ENCODE results near the gene CMIP.

The CMIP gene

DNA sequence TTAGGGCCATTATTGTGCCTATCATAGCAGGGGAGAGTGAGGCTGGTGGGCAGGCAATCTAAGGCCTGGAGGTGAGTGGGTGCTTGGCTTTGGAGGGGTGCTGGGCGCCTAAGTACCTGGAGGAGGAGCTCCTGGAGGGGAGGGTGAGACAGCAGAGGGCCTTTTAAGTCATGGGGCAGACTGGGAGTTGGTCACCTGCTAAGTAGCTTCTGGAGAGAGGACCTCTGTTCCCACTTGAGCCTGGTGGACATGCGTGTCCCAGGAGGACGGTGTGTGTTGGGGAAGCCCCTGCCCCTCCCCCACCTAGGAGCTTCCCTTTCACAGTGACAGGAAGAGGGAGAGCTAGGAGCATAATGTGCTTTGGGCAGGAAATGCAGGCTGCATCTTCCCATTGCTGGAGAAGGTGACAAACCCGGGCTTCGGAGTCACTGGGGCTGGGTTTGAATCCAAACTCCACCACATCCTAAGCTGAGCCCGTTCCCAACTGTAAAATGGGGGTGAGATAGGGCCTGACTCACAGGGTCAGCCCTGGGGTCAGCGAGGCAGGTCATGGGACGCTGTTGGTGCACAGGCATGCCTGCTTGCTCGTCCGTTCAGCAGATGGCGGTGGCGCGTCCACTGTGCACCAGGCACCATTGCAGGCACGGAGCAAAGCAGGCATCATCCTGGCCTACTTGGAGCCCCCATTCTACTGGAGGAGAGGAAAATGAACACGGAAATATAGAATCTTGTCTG lies 37.9 kb downstream of the CMIP start:
- DNase-seq: no peak

DNA sequence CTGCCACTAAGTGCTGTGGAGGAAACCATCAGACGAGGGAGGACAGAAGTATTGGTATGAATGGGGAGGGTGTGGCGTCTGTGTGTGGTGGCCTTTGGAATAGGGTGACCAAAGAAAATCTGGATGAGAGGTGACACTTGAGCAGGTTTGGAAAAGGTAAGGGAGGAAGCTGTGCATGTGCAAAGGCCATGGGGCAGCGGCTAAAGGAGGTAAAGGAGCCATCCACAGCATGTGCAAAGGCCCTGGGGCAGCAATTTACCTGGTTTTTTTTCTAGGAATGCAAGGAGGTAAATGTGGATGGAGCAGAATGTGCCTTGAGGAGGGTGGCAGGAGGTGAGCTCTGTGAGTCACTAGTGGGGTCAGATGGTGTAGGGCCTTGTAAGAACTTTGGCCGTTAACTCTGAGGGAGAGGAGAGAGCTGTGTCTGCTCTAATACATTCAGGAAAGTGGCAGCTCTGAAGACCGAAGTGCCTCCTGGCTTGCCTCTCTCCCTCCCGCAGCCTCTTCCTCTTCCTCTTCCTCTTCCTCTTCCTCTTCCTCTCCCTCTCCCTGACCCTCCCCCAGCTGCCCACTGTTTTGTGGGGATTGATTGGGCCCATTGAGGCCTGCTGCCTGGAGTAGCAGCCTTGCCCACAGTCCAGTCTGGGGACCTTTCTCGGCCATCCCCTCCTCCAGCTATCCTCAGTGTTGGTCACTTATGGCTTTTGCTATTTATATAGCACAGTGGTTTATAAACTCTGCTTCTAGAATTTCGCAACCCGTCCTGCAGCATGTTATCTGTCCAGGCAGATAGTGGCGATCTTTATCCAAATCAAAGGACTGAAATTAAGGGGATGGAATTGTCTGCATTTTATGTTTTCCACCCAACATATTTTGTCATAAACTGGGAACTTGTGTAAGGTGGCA lies 38.7 kb downstream of the CMIP start:
- DNase-seq: no peak

DNA sequence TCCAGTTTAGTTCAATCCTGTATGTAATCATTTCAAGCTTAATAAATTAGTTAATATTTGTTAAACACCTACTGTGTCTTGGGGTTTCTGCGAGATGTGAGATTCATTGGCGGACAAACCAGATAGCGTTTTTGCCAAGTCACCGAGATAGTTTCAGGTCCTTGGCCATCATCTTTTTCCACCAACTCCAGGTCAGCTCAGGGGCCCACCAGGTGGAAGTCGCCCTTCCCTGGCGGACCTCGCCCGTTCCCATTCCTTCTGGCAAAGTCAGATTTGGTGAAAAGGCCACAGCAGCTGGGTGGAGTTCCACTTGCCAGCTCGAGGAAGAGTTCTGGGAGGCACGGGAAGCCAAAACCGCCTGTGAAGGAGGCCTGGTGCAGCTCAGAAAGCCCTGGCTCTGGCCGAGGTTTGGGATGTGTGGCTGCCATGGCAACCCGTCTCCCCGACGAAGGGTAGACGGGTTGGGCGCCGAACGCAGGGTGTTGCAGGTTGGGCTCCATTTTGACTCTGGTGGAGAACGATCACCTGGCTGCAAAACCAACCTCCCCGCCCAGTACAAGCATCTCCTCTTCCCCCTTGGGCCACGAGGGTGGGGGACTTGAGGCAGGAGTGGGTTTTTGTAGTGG lies 39.5 kb downstream of the CMIP start:
- no peak for DNase-seq

DNA sequence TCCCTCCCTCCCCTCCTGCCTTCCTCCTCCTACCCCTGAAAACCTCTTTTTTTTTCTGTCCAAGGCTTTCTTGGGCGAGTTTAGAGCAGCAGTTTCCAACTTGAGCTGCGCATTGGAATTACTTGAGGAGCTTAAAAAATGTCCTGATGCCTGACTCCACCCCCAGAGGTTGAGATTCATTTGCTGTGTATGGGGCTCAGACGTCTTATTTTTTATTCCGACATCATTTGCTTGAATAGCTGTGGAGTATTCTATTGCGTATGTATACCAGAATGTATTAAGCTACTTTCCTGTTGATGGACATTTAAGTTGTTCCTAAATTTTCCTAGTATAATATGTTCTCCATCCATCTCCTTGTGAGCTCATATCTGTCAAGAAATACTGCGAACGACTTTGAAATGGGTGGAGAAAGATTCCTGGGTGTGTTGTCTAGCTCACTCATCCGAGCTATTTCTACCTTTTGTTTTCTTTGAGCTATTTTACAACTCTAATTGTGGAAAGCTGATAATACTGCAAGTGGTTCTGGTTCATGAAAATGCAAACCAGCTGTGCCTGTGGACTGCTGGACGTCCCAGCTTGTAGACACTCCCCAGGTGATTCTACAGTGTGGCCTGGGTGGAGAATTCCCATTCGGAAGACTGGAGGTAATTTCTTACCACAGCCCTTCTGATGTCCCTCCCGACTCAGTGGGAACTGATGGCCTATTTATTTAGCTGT lies 40.5 kb downstream of the CMIP start:
- no peak for DNase-seq

DNA sequence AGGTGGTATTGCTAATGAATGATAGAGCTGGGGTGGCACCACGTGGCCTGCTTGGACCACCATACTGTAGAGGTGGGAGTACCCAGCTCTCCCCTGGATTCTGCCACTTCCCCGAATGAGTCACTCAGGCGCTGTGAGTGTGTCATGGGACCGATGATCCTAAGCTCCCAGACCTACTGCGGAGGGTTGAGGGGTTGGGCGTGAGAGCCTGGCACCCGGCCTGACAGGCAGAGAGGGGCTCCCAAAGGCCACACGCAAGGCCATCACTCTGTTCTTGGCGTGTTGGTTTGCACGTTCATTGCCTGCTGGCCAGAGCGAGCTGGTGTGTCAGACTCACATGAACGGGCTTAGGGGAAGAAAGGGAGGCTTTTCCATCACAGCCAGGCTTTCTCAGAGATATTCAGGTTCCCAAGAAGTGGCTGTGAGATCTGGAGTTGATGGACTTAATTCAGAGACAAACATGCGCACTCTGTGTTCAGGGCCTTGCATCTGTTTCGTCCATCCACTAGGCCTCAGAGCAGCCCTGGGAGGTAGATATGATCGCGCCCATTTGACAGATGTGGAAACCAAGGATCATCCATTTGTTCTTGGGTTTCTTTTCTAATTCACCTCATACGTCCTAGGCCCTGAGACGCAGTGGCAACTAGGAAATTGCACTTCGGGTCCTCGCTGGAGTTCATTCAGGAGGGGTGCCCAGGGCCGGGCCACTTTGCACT lies 41.4 kb downstream of the CMIP start:
- DNase-seq: no peak

DNA sequence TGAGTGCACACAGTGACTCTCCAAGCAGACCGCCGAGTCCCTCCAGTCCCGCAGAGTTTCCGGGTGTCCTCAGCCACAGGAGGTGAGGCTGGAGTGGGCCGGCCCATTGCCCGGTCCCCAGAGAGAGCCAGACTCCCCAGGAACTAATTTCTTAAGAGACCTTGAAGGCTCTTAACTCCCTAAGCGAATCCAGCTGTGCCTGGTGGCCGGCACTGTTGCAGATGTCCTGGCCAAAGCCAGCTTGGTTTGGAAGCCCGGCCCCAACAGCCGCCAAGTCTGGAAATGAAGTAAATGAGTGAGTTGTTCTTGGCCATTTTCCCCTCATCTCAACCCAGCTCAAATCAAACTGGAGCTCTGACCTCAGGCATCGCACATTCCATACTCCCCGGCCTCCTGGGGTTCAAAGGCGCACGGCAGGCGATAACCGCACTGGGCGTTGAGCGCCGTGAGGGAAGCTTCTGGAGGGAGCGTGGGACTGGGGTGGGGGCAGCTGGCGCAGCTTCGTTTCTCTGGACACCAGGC lies 42.0 kb downstream of the CMIP start:
- DNase-seq: no peak

DNA sequence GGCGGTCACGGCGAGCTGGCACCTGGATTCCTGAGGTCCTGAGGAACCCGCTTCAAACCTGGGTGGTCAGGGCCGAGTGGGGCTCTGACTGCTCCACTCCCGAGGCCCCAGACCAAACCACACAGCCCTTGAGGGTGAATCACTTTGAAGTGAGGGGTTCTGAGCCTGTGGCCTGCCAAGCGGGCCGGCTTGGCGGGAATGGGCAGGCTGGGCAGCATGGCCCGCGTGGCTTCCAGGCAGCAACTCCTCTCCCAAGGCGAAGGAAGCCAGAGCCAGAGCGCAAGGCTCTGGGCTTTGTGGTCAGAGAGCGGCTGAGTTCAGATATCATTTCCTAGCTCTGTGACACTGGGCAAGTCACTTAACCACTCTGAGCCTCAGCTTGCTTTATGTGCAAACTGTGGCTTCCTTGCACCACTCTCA lies 42.7 kb downstream of the CMIP start:
- no peak for DNase-seq

DNA sequence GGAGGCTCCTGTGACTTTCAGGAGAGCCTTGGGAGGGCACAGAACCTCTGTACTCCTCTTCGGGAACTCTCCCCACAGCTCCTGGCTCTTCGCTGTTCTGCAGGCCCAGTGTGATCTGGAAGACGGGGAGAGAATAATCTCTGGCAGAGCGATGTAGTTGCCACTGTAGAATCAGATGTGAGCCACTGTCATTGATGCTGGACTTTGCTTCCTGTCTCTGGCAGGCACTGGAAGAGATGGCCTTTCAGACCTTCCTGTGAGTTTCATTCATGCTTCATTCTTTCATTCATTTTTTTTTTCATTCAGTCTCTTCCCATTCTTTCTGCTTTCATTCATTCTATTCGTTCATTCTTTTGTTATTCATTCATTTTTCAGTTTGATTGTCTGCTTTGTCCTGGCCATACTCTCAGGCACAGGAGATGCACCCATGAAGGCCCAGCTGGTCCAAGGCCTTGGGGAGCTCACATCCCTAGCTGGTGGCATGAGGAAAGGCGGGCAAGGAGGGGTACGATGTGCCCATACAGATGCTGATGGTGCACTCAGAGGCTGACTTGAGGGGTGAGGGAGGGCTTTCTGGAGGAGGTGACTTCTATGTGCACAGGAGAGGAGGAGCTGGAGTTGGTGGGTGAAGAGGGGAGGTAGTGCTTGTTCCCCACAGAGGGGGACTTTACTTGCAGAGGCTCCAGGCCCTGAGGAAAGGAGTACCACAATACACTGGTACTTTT lies 44.2 kb downstream of the CMIP start:
- DNase-seq: no peak

DNA sequence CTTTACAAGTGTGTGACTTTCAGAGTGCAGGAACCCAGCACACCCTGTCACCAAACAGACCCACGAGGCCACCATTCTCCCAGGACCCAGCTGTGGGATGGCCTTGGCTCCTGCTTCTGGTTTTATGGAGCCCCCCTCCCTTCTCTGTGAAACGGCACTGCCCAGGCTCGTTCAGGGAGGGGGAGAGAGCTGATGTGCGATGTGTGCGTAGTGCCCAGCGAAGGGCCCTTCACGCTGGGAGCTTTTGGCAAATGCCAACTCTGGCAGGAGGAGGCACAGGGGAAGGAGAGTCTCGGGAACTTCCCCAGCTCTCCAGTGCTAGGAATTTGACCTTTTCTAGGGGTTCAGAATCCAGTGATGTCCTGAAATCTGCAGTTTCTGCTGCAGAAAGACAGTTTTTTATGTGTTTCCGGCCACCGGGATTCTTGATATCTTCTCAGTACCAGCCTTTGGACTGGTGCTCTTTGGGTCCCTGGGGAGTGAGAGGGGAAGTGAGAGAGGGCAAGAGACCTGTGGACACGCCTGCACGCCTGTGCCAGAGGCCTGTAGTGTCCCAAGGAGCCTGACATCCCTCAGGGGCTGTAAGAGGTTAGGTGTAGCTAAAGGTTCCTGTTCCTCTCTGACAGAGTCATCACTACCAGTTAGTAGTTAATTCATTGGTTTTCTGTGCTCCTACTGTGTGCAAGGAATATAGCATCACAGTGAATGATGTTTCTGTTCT lies 45.1 kb downstream of the CMIP start:
- no peak for DNase-seq

DNA sequence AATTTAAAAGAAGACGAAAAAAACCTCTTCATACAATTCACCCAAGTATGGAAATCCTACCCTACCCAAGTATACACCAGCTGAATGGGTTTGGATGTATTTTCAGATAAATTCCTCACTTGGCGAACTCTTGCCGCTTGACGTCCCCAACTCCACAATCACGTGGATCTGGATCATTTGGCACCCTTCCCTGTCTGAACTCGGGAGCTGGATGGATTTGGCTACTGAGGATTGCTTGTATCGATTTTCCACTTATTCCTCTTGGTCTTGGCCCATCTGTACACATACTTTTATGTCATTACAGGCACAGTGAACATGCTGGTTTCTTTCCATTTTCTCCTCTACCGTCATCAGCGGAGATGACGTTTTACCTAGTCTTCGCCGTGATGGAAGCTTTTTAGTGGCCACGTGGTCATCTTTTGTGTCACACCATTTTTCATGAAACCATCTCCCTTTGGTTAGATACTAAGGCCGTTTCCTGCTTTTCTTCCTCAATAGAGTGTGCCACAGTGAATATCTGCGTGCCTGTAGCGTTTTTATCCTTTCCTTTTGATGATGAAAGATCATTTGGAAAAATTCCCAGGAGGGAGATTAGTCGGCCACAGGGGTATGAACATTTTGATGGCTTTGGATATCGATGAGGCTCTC lies 47.1 kb downstream of the CMIP start:
- peak; percentile 59 for DNase-seq

DNA sequence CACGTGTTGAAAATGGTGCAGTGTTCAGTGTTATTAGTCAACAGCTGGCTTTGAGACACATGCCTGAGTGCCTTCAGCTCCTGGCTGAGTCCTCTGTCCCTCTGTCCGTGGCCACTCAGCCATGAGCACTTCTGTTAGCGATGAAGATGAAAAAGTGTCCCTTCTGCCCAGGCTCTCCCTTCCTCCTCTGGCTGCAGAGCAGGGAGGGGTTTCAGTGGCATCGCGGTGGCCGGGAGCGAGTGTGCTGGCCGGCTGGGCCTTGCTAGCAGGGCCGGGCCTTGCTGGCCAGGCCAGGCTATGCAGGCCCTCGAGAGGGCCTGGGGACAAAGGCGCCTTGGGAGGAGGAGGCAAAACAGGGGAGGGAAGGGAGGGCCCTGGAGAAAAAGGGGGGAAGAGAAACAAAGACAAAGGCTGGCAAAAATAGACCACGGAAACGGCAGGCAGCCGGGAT lies 47.7 kb downstream of the CMIP start:
- no peak for DNase-seq

DNA sequence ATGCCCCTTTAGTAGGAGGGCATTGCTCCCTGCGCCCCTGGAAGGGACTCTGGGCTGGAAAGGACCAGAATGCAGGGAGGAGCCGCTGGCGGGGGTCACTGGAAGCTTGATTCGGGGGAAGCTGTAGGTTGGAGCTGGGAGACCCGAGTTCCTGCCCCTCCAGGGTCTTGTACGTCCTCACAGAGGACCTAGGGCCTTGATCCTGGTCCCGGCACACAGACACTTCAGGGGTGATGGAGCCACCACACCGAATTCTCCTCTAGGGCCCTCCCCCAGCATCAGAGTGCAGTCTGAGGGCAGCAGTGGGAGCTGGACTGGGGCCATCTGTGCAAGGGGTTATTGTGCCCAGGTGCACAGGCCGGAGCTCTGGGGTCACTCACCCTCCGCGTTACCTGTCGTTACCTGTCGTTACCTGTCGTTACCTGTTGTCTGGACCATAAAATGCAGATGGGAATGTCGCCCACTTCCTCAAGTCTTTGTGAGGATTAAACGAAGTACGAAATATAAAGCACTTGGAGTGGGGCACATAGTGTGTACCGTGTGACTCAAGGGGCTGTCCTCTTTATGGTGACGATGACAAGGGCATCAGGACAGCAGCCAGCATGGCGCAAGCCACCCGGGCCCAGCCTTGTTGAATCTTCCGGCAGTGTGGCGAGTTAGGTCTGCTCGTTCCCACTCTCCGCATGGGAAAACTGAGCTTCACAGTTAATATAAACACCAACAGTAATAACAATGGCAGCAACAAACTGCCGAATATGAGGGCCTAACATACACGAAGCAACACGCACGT lies 48.6 kb downstream of the CMIP start:
- DNase-seq: no peak

DNA sequence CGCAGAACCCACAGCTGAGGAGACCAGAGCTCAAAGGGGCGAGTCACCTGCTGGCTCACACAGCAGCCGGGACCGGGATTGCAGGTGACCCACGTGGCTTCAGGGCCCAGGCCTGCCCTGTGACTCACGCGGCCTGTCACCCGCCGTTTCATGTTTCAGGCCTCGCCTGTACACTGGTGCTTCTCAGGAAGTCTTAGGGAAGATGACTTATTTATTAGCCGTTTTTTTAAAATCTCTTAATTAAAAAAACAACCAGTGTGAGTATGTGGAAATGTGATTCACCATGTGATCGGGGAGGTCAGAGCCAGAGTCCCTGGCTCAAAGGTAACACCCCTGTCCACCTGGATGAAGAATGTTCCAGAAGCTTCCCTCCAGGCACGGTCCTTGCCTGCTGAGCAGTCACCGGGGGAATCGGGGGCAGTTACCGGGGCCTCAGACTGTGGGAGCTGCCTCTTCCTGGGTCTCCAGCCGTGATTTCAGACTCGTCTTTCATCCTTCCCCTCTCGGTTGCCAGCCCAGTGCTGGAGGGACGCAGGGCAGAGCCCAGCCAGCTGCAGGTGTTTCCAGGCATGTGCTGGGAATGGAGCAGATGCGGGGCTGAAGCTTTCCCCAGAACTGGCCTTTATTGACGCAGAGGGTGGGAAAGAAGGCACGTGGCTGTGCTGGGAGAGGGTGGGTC lies 49.3 kb downstream of the CMIP start:
- peak; percentile 76 for DNase-seq

DNA sequence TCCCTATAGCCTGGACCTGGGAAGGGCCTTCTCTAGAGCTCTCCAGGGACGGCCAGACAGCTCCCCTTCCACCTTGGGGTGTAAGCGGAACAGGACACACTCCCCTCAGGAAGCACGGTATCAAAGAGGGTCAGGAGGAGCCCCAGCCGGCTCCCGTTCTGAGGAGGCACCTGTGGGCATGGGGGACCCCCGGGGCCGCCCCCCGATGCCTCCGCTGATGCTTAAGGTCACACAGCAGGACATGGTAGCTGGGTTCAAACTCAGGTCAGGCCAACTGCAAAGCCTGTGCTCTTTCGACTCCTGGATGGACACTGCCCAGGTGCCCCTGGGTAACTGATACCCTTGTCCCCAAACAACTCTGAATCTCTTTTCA lies 49.8 kb downstream of the CMIP start:
- no peak for DNase-seq

DNA sequence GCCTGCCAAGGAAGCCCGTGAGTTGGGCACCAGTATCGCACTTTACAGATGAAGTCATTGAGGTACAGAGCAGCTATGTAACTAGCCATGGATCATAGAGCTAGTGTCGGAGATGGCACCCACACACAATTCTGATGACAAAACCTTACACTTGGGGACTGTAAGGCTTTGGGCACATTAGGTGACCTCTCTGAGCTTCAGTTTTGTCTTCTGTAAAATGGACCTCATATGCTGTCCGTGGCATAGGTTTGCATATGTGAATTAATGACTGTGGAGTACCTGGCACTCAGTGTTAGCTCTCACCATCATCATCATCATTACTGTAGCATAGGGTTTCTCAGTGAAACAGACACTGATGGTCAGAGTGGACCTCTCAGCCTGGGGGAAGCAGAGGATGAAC lies 50.3 kb downstream of the CMIP start:
- DNase-seq: no peak

DNA sequence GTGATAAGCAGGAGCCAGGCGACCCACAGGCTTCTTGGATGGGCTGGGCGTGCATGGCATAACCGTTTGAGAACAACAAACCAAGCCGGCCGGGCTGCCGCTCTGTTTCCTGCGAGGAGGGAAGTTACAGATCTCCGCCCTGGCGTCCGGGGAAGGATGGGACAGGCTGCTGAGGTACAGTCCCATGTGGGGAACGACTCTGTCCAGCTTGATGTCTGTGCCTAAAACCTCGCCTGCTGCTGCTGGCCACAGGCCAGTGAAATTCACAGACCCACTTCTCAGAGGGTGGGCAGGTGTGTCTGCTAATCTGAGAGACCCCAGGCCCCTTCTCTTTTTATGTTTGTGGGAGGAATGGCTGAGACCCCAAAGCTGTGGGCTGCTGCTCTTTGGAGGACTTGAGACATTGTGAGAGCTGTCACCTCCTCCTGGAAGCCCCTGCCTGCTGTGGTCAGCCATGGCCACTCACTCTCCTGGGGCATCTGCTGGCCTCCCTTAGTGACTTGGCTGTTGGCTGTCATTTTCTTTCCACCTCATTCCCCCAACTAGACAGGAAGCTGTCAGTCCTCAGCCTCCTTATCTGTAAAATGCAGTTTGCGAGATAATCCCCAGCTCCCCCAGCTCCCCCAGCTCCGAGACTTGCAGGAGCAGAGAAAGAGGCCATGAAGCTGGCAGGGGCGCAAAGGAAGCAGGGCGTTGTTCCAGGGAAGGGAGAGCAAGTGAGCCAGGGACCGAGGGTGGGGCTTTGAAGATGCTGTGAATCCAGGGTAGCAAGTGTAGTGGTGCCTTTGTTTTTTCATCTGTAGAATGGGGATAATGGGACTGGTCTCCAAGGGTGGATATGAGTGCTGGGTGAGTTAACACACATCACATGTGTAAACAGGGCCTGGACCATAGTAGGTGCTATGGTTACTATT lies 51.0 kb downstream of the CMIP start:
- DNase-seq: no peak

DNA sequence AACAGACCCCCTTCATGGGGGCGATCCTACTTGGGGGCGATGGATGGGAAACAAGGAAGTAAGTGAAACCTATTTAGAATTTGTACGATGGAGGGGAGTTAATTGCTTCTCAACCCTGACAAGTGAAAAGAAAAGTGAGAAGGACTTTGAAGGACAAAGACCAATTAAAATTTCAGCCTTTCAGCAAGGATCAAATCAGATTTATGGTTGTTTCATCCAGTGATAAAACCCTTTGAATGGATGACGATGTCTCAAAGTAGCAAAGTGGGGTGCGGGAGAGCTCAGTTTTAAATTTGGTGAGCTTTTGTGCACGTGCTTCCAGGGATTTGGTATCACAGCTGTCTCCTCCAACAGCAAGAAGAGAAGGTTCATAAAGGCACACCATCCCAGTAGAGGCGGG lies 51.7 kb downstream of the CMIP start:
- DNase-seq: no peak

DNA sequence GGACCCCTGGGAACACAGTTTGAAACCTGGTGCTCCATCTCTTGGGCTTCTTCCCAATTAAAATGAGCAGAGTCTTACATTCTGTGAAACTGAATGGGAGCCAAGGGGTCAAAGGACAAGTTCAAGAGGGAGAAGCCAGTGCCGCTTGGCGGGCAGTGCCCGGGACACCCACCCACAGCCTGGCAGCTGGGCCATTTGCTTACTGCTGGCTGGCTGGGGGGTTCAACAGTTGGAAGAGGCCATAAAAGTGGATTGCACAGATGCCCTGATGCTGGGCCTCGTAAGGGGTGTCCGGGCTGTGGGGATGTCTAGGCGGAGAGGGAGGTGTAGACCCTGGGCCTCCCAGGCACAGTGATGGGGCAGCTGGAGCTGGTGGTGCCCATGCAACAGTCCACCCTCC lies 52.1 kb downstream of the CMIP start:
- DNase-seq: no peak

Data from EL (cell line).